ENCODE data around the gene OR6S1. TPM values are rescaled to one million over a fixed set of nuclear protein-coding genes. Genes with fewer than 3 reads are reported as not detected.

Gene OR6S1
- polyA plus RNA-seq, 1 of the 3 experiments (the other 2 are of a cell fraction) = not detected

GRCh38 chr14:20682435-20683124 is 41.1 kb upstream of the OR6S1 start (continued):
- TF ChIP-seq ZBTB33 (IDR thresholded peaks at IDR 0.05; ENCODE audit: borderline replicate concordance, low read depth) = no peak
- TF ChIP-seq USF1 (IDR thresholded peaks at IDR 0.05; ENCODE audit: borderline replicate concordance, low read depth) = no peak
- peak; percentile 99 for TF ChIP-seq POLR2AphosphoS5 (IDR thresholded peaks at IDR 0.05; ENCODE audit: low read depth, low read length)

GRCh38 chr14:20682127-20682434 is 40.6 kb upstream of the OR6S1 start:
- Histone ChIP-seq H3K36me3 (replicated peaks in 1 of 2; ENCODE audit: control insufficient read depth in 1 of 2, insufficient read depth in 2 of 2, low read length in 1 of 2) (no peaks in the 10 kb centered on the region), H3F3A (replicated peaks; ENCODE audit: insufficient read depth) (peaks cover 39% of the 10 kb centered on the region), H3K9me3 (no peaks in the 10 kb centered on the region), H3K4me1 (ENCODE audit: control insufficient read depth in 1 of 2, insufficient read depth in 2 of 2, low read depth in 1 of 2, low read length in 1 of 2) (peaks cover 5 to 26% of the 10 kb centered on the region in 2 experiments; a peak in 3 of 4 replicates), H3K4me2 (peak overlapping the region; percentile 97), H3K27ac (ENCODE audit: low read depth in 2 of 2, low read length in 1 of 2) (peak overlapping the region; percentile 94 to 98), H3K79me2 (ENCODE audit: insufficient read depth) (no peaks in the 10 kb centered on the region), H4K20me1 (ENCODE audit: insufficient read depth) (no peaks in the 10 kb centered on the region), H3K4me3 (ENCODE audit: low read depth in 2 of 2, low read length in 1 of 2) (peak overlapping the region; percentile 93 to 97), H3K9ac (peak overlapping the region; percentile 97), H3K9me2 (no peaks in the 10 kb centered on the region), H2AFZ (ENCODE audit: low read depth) (peak overlapping the region; percentile 97), H3K27me3 (ENCODE audit: insufficient read depth) (peaks cover 6% of the 10 kb centered on the region)
- TF ChIP-seq TAF1 (IDR thresholded peaks at IDR 0.05; ENCODE audit: borderline replicate concordance, low read depth, low read length) = no peak
- CTCF ChIA-PET = interaction anchor here (0.9 to 5.5 kb wide), 8 partner anchors 9 to 289 kb away, joined by 3 to 25 read pairs (median 4); no protein-coding TSS in a partner anchor
- WGBS (ENCODE audit: low lambda C conversion rate) = 2% methylated on average over 11 of the region's 11 CpGs
- no peak for DNase-seq
- POLR2A ChIA-PET = interaction anchor here (1.1 to 1.6 kb wide), 2 partner anchors 227 to 339 kb away, joined by 3 to 4 read pairs; partner anchors contain the start of genes APEX1 and PARP2

GRCh38 chr14:20681348-20682126 is 40.0 kb upstream of the OR6S1 start:
- DNase-seq = peak; percentile 51
- POLR2A ChIA-PET = interaction anchor here (1.1 to 1.6 kb wide), 2 partner anchors 226 to 339 kb away, joined by 3 to 4 read pairs; partner anchors contain the start of genes APEX1 and PARP2
- TF ChIP-seq NFIC (IDR thresholded peaks at IDR 0.05; ENCODE audit: borderline replicate concordance) (0 out of 2 replicates have a peak, but pooled peaks have one; percentile 5), EP300 (IDR thresholded peaks at IDR 0.05; ENCODE audit: borderline replicate concordance in 1 of 2, low read depth in 1 of 2, low read length in 1 of 2) (peak in 1 of 2 experiments; percentile 33; a peak in 1 of 4 replicates), FOSL2 (IDR thresholded peaks at IDR 0.05; ENCODE audit: borderline replicate concordance, low read depth) (peak; percentile 70), TEAD4 (IDR thresholded peaks at IDR 0.05; ENCODE audit: borderline replicate concordance, insufficient read depth) (peak; percentile 92), MEF2A (IDR thresholded peaks at IDR 0.05; ENCODE audit: borderline replicate concordance, low read depth) (no peak), TCF12 (IDR thresholded peaks at IDR 0.05) (0 out of 2 replicates have a peak, but pooled peaks have one; percentile 8), RXRA (IDR thresholded peaks at IDR 0.05; ENCODE audit: borderline replicate concordance, low read depth) (peak; percentile 35; the same call in 1 of the 2 replicates), RCOR1 (IDR thresholded peaks at IDR 0.05; ENCODE audit: low read length) (peak; percentile 51; the same call in 1 of the 2 replicates), SIN3A (IDR thresholded peaks at IDR 0.05; ENCODE audit: borderline replicate concordance, low read depth, low read length) (no peak), FOXM1 (IDR thresholded peaks at IDR 0.05; ENCODE audit: low read depth) (0 out of 2 replicates have a peak, but pooled peaks have one; percentile 26), ZBTB33 (IDR thresholded peaks at IDR 0.05; ENCODE audit: borderline replicate concordance, low read depth) (no peak), GABPA (IDR thresholded peaks at IDR 0.05; ENCODE audit: low read depth) (peak; percentile 28; the same call in 1 of the 2 replicates), YY1 (IDR thresholded peaks at IDR 0.05; ENCODE audit: low read depth) (0 out of 2 replicates have a peak, but pooled peaks have one; percentile 12)

More at GRCh38 chr14:20681348-20682126, 40.0 kb upstream of the OR6S1 start:
- H3K4me2 ChIP-seq = peak overlapping the region; percentile 97
- no peaks in the 10 kb centered on the region for H3K79me2 ChIP-seq (ENCODE audit: insufficient read depth)
- CTCF ChIA-PET = interaction anchor here (0.8 to 5.5 kb wide), 12 partner anchors 10 to 290 kb away, joined by 3 to 25 read pairs (median 3); no protein-coding TSS in a partner anchor
- H3K9me2 ChIP-seq = no peaks in the 10 kb centered on the region
- peaks cover 5 to 26% of the 10 kb centered on the region in 2 experiments; a peak in 3 of 4 replicates for H3K4me1 ChIP-seq (ENCODE audit: control insufficient read depth in 1 of 2, insufficient read depth in 2 of 2, low read depth in 1 of 2, low read length in 1 of 2)
- no peaks in the 10 kb centered on the region for H4K20me1 ChIP-seq (ENCODE audit: insufficient read depth)
- no peaks in the 10 kb centered on the region for H3K9me3 ChIP-seq
- H3K36me3 ChIP-seq (replicated peaks in 1 of 2; ENCODE audit: control insufficient read depth in 1 of 2, insufficient read depth in 2 of 2, low read length in 1 of 2) = no peaks in the 10 kb centered on the region
- peak overlapping the region; percentile 93 to 97 for H3K4me3 ChIP-seq (ENCODE audit: low read depth in 2 of 2, low read length in 1 of 2)
- H3F3A ChIP-seq (replicated peaks; ENCODE audit: insufficient read depth) = peaks cover 39% of the 10 kb centered on the region
- WGBS (ENCODE audit: low lambda C conversion rate) = under 1% methylated on average over 25 of the region's 25 CpGs
- H2AFZ ChIP-seq (ENCODE audit: low read depth) = peak overlapping the region; percentile 97
- H3K27ac ChIP-seq (ENCODE audit: low read depth in 2 of 2, low read length in 1 of 2) = peak overlapping the region; percentile 94 to 98
- H3K27me3 ChIP-seq (ENCODE audit: insufficient read depth) = peaks cover 12% of the 10 kb centered on the region
- H3K9ac ChIP-seq = peak overlapping the region; percentile 97
